Activated CD8-positive, alpha-beta memory T cell treated with anti-CD3 and anti-CD28 coated beads, Interleukin-2, amount 50 U/mL, for 24 hours (primary cell): ENCODE results near the gene NANOGP8.
"Not testable (repeated sequence)": the region's sequence is repeated elsewhere in the genome, so short reads cannot be mapped to it uniquely, and the experiment has no call there.

Experiments used
- DNase-seq: peaks from one replicate; pipeline ENCODE4 v3.0.0-alpha.2; 2020; ENCODE audit errors: extremely low read depth

The NANOGP8 gene

DNA sequence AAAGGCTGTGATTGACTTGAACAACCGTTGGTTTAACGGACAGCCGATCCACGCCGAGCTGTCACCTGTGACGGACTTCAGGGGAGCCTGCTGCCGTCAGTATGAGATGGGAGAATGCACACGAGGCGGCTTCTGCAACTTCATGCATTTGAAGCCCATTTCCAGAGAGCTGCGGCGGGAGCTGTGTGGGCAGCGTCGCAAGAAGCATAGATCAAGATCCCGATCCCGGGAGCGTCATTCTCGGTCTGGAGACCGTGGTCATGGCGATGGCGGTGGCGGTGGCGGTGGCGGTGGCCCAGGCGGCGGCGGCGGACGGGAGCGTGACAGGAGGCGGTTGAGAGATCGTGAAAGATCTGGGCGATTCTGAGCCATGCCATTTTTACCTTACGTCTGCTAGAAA, 7.8 kb upstream of the NANOGP8 start:
- no peak for DNase-seq

DNA sequence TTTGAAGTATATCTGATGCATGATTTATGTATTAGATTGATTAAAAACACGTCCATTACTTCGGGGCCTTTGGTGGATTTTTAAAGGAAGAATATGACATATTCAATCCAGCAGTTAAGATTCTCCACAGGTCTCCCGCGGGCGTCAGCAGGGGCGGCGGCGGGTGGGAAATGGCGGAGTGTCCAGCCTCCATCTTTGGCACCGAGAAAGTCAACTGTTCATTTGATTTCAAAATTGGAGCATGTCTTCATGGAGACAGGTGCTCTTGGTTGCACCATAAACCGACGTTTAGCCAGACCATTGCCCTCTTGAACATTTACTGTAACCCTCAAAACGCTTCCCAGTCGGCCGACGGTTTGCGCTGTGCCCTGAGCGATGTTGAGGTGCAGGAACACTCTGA, 7.2 kb upstream of the NANOGP8 start:
- no peak for DNase-seq

DNA sequence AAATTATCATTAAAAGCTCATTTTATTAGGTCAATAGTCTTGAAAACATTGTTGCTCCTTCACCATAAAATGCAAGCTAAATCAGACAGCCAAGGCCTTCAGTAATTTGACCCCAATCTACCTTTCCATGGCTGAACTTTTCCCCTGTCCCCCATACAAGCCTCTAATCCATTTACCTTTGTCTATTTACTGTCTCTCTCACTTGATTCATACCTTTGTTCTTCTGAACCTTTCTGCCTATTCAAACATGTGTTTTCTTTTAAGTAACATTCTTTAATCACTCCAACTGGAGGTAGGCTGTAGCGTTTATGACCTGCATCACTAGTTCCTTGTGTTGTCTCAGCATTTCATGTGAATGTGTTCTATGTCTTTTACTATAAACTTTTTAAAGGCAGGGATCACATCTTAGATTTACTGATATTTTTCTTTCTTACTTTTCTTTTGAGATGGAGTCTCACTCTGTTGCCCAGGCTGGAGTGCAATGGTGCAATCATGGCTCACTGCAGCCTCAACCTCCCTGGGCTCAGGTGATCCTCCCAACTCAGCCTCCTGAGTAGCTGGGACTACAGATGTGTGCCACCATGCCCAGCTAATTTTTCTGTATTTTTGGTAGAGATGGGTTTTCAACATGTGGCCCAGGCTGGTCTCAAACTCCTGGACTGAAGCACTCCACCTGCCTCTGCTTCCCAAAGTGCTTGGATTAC, 5.2 kb upstream of the NANOGP8 start:
- DNase-seq: no peak

GRCh38 chr15:35089551-35089950, 4.5 kb upstream of the NANOGP8 start:
- DNase-seq: no peak

DNA sequence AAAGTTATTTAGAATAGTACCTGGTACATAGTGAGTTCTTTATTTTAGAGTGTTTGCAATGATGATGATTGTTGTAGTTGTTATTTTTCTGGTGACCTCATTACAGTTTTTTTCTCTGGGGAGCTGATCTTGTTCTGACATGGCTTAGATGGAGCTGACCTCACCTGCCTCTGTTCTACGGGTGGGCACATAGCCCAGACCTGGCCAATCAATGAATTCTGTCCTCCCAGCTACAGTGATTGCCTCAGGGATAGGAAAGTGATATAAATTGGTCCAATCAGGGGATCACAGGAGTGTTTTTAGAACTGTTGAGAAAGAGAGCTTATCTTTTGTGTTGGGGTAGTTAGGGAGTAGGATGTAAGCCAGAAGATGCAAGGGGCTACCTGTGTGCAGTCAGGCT, 3.2 kb upstream of the NANOGP8 start:
- DNase-seq: no peak

DNA sequence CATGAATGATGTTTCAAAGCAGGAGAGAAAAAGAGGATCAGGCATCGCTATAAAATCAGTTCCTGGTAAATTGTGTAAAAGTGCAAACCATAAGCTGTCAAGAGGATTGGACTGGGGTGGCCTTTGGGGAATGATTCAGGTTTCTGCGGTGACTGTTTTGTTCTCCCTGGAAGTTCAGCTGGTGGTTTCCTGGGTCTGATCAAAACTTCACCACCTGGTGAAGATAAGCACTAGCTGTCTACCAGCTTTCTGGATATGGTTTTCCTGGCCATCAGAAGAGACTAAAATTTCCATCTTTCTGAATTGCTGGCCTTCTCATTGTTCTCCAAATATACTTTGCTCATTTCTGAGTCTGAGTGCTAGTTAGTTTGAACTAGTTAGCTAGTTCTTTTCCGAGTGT, 2.7 kb upstream of the NANOGP8 start:
- no peak for DNase-seq

DNA sequence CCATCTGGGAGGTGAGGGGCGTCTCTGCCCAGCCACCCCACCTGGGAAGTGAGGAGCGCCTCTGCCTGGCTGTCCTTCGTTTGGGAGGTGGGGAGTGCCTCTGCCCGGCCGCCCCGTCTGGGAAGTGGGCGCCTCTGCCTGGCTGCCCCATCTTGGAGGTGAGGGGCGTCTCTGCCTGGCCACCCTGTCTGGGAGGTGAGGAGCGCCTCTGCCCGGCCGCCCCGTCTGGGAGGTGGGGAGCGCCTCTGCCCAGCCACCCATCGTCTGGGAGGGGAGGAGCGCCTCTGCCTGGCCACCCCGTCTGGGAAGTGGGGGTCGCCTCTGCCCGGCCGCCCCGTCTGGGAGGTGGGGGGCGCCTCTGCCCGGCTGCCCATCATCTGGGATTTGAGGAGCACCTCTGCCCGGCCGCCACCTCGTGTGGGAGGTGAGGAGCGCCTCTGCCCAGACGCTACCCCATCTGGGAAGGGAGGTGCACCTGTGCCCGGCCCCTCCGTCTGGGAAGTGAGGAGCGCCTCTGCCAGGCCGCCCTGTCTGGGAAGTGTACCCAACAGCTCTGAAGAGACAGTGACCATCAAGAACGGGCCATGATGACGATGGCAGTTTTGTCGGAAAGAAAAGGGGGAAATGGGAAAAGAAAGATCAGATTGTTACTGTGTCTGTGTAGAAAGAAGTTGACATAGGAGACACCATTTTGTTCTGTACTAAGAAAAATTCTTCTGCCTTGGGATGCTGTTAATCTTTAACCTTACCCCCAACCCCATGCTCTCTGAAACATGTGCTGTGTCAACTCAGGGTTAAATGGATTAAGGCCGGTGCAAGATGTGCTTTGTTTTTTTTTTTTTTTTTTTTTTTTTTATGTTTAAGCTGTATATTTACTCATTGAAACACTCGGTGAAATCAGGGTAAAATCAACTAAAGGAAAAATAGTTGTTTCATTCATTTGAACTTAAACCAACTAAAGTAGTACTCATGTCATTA, 2.4 kb downstream of the NANOGP8 start:
- not testable (repeated sequence) for DNase-seq

- DNase-seq: not testable (repeated sequence)
Observed at GRCh38 chr15:35081626-35082365, 3.3 kb downstream of the NANOGP8 start.

GRCh38 chr15:35080226-35080625, 4.9 kb downstream of the NANOGP8 start:
- no peak for DNase-seq

DNA sequence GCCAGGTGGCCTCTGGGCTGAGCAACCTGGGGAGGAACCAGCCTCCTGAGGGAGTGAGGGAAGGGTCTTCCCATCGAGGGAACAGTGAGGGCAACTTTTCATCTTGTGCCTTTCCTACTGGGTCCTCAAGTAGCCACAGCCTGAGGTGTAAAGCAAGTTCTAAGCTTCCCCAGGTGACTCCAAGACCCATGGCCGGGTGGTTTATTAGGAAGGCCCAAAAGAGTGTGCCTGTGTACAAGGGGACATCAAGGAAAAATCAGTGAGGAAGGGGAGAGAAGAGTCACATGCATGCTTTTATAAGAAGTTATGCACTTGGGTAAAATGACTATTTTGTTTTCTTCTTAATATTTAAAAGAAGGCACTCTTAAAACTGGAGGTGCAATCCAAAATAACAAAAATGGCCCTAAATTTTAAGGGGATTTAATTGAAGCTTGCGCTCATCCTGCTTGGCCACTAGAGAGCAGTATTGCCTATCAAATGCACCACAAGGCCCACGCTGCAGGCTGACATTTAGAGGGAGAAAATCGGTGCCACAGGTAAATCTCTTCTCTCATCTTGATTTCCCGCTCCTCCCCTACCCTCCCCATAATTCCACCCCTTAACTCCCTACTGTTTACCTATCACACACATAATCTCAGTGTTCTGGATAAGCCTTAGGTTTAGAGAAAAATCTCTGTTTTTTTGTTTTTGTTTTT, 6.7 kb downstream of the NANOGP8 start:
- DNase-seq: no peak

DNA sequence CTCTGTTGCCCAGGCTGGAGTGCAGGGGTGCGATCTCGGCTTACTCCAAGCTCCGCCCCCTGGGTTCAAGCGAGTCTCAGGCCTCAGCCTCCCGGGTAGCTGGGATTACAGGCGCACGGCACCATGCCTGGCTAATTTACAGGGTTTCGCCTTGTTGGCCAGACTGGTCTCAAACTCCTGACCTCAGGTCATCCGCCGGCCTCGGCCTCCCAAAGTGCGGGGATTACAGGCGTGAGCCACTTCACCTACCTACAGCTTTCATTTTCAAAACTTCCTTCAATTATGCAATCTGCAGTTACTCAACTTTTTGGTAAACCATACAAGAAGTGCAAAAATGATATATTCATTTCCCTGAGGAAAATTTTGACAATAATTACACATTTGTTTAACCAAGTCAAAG, 14.0 kb downstream of the NANOGP8 start:
- DNase-seq: no peak

DNA sequence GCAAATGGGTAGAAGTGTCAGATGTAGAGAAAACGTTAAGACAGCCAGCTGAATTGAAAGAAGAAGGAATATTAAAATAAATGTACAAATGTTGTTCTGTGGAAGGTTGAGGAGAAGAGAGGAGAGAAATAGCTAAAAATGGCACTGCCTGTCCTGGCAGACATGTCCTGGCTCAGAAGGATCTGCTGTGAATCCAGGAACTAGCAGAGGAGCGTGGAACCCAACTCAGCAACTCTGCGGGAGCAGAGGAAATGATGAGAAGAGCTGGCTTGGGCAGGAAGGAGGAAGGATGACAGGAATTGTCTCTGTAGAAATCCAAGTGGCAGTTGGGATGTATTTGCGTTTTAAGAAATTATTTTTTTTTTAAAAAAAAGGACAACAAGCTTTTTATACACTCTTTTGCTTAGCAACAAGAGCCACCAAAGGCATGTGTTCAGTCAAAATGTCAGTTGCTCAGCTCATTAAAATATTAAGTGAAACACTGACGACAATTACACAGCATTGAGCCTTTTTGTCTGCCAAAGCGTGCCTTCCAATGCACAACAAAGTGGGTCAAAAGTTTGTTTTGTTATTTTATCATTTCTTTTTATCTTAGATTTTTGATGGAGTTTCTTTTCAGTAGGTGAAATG, 16.1 kb downstream of the NANOGP8 start:
- no peak for DNase-seq

- DNase-seq: no peak
Observed at GRCh38 chr15:35067496-35068347, 17.4 kb downstream of the NANOGP8 start.

- DNase-seq: no peak
Observed at GRCh38 chr15:35066094-35066493, 19.0 kb downstream of the NANOGP8 start.

DNA sequence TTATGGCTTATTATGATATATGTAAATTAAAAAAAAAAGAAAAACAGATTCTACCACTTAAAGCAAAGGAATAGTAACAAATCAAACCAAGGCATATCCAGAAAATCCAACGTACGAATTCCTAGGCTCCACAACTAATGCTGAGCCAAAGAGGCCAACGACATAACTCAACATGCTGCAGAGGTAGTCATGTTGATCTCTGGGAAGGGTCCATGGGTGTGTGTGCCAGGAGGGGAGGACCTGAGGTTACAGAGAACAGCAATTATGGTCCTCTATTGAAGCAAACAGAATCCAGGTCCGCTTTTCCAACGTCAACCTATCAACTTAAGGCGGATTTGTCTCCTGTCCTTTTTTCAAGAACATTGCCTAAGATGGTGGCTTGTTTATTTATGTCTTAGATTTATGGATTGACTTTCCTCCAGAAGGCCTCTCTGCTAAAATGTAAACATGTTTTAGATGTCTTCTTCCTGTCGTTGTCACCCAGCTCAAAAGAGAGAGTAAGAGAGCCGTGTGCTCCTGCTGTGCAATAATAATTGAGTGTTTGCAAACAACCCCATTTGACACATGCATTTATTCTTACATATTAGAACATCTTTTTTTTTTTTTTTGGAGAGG, 20.4 kb downstream of the NANOGP8 start:
- no peak for DNase-seq

DNA sequence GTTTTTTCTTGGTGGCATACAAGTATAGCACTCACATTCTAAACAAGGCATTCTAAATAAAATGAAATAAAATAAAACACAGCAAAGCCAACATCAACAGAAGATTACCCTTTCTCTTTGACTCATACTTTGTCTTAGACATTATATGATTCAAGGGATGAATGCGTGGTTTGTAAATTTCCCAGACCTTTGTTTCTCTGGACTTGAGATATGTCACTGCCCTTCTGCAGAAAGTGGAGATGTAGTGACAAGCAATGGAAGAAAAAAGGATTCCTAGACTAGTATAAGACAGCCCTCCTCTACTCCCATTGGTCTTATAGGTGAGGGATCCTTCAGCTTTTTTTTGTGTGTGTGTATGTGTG, 22.4 kb downstream of the NANOGP8 start:
- DNase-seq: no peak

- DNase-seq: no peak
Observed at GRCh38 chr15:35061825-35062737, 23.0 kb downstream of the NANOGP8 start.

GRCh38 chr15:35061161-35061824, 23.8 kb downstream of the NANOGP8 start:
- DNase-seq: no peak
